Neural cell (in vitro differentiated cells): ENCODE results near the gene MAN1B1.

Experiments
- CTCF ChIP-seq: fragments of 450-650 bp; IDR thresholded peaks from 2 replicates; pipeline ENCODE4 v1.5.1; 2014; ENCODE audit warnings: antibody characterized with exemption, mild to moderate bottlenecking, moderate library complexity; ENCODE audit not compliant: poor library complexity, severe bottlenecking
- EP300 ChIP-seq: fragments of 450-650 bp; conservative IDR thresholded peaks from 2 replicates; pipeline ENCODE4 v1.6.1; 2014; ENCODE audit warnings: antibody characterized with exemption, mild to moderate bottlenecking, moderate library complexity; ENCODE audit not compliant: poor library complexity, severe bottlenecking
- EZH2 ChIP-seq: fragments of 200-600, 300-800 bp; shearing (Covaris generic), sonication (generic); IDR thresholded peaks from 2 replicates; pipeline ENCODE4 v1.6.1; 2014; ENCODE audit warnings: antibody characterized with exemption, low read length, borderline replicate concordance, mild to moderate bottlenecking; ENCODE audit not compliant: insufficient read depth, poor library complexity, severe bottlenecking
- MXI1 ChIP-seq: fragments of 450-650 bp; conservative IDR thresholded peaks from 2 replicates; pipeline ENCODE4 v1.6.1; 2014; ENCODE audit warnings: antibody characterized with exemption, mild to moderate bottlenecking; ENCODE audit not compliant: poor library complexity, severe bottlenecking
- POLR2AphosphoS5 ChIP-seq: IDR thresholded peaks from 2 replicates; pipeline ENCODE4 v1.6.1; 2012
- RAD21 ChIP-seq: fragments of 450-650 bp; conservative IDR thresholded peaks from 2 replicates; pipeline ENCODE4 v1.6.1; 2014; ENCODE audit warnings: antibody characterized with exemption, mild to moderate bottlenecking, moderate library complexity
- SMC3 ChIP-seq: fragments of 450-650 bp; conservative IDR thresholded peaks from 2 replicates; pipeline ENCODE4 v1.6.1; 2014; ENCODE audit warnings: antibody characterized with exemption, mild to moderate bottlenecking, moderate library complexity; ENCODE audit not compliant: poor library complexity
- TAF1 ChIP-seq: IDR thresholded peaks from 2 replicates; pipeline ENCODE4 v1.6.1; 2012; ENCODE audit warnings: low read depth
- TF ChIP-seq, protein P1 (sequence below): IDR thresholded peaks from 2 replicates; pipeline ENCODE4 v1.6.1; 2012; ENCODE audit warnings: borderline replicate concordance

DNA sequence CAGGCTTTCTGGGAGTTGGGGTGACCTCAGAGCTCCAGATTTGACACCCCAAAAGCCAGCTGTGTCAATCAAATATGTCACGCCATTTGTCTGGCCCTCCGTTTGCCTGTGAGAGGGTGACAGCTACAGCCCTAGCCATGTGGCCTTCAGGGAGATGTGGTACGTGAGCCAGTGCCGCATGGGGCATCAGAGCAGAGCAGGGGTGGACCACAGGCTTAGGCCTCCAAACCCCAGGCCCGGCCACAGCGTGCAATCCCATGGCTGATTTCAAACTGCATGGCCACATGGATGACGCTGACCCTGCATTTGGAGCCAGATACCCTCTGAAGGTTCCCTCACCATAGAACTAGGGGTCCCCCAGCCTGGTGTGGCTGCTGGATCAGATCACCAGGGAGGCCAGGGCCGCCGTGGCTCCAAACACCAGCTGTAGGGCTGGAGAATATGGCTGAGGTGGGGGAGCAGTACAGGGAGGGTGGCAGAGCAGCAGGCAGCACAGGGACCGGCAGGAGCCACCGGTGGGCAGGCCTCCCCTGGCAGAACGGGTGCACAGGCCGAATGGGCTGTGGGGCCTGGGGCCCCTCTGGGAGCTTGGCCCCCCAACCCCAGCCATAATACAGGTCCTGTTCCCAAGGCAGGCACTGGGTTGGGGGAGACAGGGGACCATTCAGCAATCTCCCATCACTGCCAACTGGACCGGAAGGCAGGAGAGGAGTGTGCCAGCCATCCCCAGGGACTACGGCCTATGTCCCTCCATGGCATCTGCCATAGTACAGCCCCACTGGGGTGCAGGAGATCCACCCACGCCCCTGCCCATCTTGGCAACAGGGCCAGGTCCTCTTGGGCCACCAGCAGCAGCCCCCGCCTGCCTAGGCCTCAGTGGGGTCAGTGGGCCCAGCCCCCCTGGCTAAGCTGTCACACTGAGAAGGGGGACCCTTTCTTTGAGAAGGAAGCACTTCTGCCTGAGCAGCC lies 18.0 kb upstream of the MAN1B1 start:
- TF ChIP-seq MXI1 (no peak), TAF1 (no peak), CTCF (no peak), EZH2 (no peak), POLR2AphosphoS5 (no peak), RAD21 (no peak), EP300 (no peak), SMC3 (no peak)
- TF ChIP-seq, protein P1, sequence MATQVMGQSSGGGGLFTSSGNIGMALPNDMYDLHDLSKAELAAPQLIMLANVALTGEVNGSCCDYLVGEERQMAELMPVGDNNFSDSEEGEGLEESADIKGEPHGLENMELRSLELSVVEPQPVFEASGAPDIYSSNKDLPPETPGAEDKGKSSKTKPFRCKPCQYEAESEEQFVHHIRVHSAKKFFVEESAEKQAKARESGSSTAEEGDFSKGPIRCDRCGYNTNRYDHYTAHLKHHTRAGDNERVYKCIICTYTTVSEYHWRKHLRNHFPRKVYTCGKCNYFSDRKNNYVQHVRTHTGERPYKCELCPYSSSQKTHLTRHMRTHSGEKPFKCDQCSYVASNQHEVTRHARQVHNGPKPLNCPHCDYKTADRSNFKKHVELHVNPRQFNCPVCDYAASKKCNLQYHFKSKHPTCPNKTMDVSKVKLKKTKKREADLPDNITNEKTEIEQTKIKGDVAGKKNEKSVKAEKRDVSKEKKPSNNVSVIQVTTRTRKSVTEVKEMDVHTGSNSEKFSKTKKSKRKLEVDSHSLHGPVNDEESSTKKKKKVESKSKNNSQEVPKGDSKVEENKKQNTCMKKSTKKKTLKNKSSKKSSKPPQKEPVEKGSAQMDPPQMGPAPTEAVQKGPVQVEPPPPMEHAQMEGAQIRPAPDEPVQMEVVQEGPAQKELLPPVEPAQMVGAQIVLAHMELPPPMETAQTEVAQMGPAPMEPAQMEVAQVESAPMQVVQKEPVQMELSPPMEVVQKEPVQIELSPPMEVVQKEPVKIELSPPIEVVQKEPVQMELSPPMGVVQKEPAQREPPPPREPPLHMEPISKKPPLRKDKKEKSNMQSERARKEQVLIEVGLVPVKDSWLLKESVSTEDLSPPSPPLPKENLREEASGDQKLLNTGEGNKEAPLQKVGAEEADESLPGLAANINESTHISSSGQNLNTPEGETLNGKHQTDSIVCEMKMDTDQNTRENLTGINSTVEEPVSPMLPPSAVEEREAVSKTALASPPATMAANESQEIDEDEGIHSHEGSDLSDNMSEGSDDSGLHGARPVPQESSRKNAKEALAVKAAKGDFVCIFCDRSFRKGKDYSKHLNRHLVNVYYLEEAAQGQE = no peak
